HFFc6 (cell line): ENCODE results near the gene AHDC1. TPM values are rescaled to one million over a fixed set of nuclear protein-coding genes. Genes with fewer than 3 reads are reported as not detected.

ENCODE experiments used
- DNase-seq: peaks from one replicate; pipeline ENCODE4 v3.0.0-alpha.2; 2018
- H3K27ac Mint-ChIP-seq: 2 replicates; pipeline ENCODE4 v1.8.0; 2020; ENCODE audit warnings: mild to moderate bottlenecking, mixed read lengths
- H3K27me3 Mint-ChIP-seq: 2 replicates; pipeline ENCODE4 v1.8.0; 2021; ENCODE audit warnings: mild to moderate bottlenecking, moderate library complexity, mixed read lengths; ENCODE audit not compliant: insufficient read depth
- H3K36me3 Mint-ChIP-seq: 2 replicates; pipeline ENCODE4 v1.8.0; 2021; ENCODE audit warnings: low read depth, mixed read lengths
- H3K4me1 Mint-ChIP-seq: 2 replicates; pipeline ENCODE4 v1.8.0; 2020; ENCODE audit warnings: low read depth, mixed read lengths
- H3K4me3 Mint-ChIP-seq: 2 replicates; pipeline ENCODE4 v1.8.0; 2020; ENCODE audit warnings: mild to moderate bottlenecking, moderate library complexity, mixed read lengths
- H3K9me3 Mint-ChIP-seq: 2 replicates; pipeline ENCODE4 v1.8.0; 2020; ENCODE audit warnings: mild to moderate bottlenecking, mixed read lengths
- CTCF ChIP-seq: fragments of 200-600 bp; sonication (generic); IDR thresholded peaks from 2 replicates; pipeline ENCODE4 v1.5.0; 2021; ENCODE audit warnings: antibody characterized with exemption, mild to moderate bottlenecking
- total RNA-seq, 6 experiments: library from RNA; stranded (reverse); fragmentation: NEBNext Ultra II Directional; extraction: Animal tissue kit (Norgen Biotek cat#: 25700); gene quantifications; 2 replicates in 1 of 6; 3 replicates in 5 of 6; pipeline ENCODE4 v1.2.3, GENCODE V29; 2021

AHDC1 gene
- total RNA-seq, 6 experiments from 2014 or later: 30.7 to 53.2 (median 34.7) TPM

- Mint-ChIP-seq H3K27ac (no peak overlapping the region; the same call in 1 of the 2 replicates), H3K9me3 (no peaks in the 10 kb centered on the region), H3K27me3 (peaks cover 10% of the 10 kb centered on the region), H3K4me1 (peaks cover 29% of the 10 kb centered on the region), H3K4me3 (no peak overlapping the region), H3K36me3 (peaks cover 6% of the 10 kb centered on the region)
- TF ChIP-seq CTCF: no peak
- no peak for DNase-seq
Measured at GRCh38 chr1:27491748-27492700, 111.9 kb downstream of the AHDC1 start.

- peak within 1 kb of the TSS; percentile 100 for H3K27ac Mint-ChIP-seq
- no peaks in the 10 kb centered on the region for H3K9me3 Mint-ChIP-seq
- H3K27me3 Mint-ChIP-seq: peaks cover 10% of the 10 kb centered on the region
- no peak for TF ChIP-seq CTCF
- peak within 1 kb of the TSS; percentile 99 for H3K4me3 Mint-ChIP-seq
- H3K36me3 Mint-ChIP-seq: peaks cover 6% of the 10 kb centered on the region
- peak; percentile 93 for DNase-seq
- H3K4me1 Mint-ChIP-seq: peaks cover 23% of the 10 kb centered on the region
Measured at GRCh38 chr1:27489973-27490741, 113.8 kb downstream of the AHDC1 start, which contains the start of gene WASF2. Gene WASF2 (minus strand): TSS chr1:27490167. CDS start chr1:27428890, 61,277 bp downstream.

- no peaks in the 10 kb centered on the region for H3K9me3 Mint-ChIP-seq
- H3K4me3 Mint-ChIP-seq: peak overlapping the region; percentile 99
- peak overlapping the region; percentile 100 for H3K27ac Mint-ChIP-seq
- peaks cover 23% of the 10 kb centered on the region for H3K4me1 Mint-ChIP-seq
- no peak for DNase-seq
- peaks cover 10% of the 10 kb centered on the region for H3K27me3 Mint-ChIP-seq
- TF ChIP-seq CTCF: no peak
- H3K36me3 Mint-ChIP-seq: peaks cover 6% of the 10 kb centered on the region
Measured at GRCh38 chr1:27489501-27489972, 114.4 kb downstream of the AHDC1 start.

- Mint-ChIP-seq H3K36me3 (peaks cover 6% of the 10 kb centered on the region), H3K4me3 (peak overlapping the region; percentile 99), H3K27ac (peak overlapping the region; percentile 93), H3K27me3 (peaks cover 10% of the 10 kb centered on the region; the same call in 1 of the 2 replicates), H3K4me1 (peaks cover 23% of the 10 kb centered on the region), H3K9me3 (no peaks in the 10 kb centered on the region)
- peak; percentile 41 for DNase-seq
- TF ChIP-seq CTCF: no peak
Measured at GRCh38 chr1:27487966-27488884, 115.7 kb downstream of the AHDC1 start.
